Uterus (tissue), 4 donors: ENCODE results near the gene ERCC1. TPM values are rescaled to one million over a fixed set of nuclear protein-coding genes. Genes with fewer than 3 reads are reported as not detected.

Experiments used
- DNase-seq, 2 donors: peaks; one replicate each; pipeline ENCODE4 v3.0.0-alpha.2; 2019 to 2020
- H3K27ac ChIP-seq, 2 donors: fragments of 200-600 bp; sonication (generic); 1 replicate in 1 of 2; 2 replicates in 1 of 2; pipeline ENCODE4 v1.5.1; 2016 to 2018
- H3K27me3 ChIP-seq, 2 donors: fragments of 200-600 bp; sonication (generic); one replicate each; pipeline ENCODE4 v1.5.1; 2018 to 2019; ENCODE audit warnings: control low read depth in 1 of 2
- H3K36me3 ChIP-seq, 2 donors: fragments of 200-600 bp; sonication (generic); one replicate each; pipeline ENCODE4 v1.5.1; 2019; ENCODE audit warnings: control low read depth in 1 of 2
- H3K4me1 ChIP-seq, 2 donors: fragments of 200-600 bp; sonication (generic); one replicate each; pipeline ENCODE4 v1.5.1; 2018 to 2019; ENCODE audit warnings: control low read depth in 1 of 2
- H3K4me3 ChIP-seq, 2 donors: fragments of 200-600 bp; sonication (generic); 1 replicate in 1 of 2; 2 replicates in 1 of 2; pipeline ENCODE4 v1.5.1; 2018 to 2019; ENCODE audit warnings: mild to moderate bottlenecking in 1 of 2
- H3K9me3 ChIP-seq, 2 donors: fragments of 200-600 bp; sonication (generic); one replicate each; pipeline ENCODE4 v1.5.1; 2019; ENCODE audit warnings: control low read depth in 1 of 2
- CTCF ChIP-seq, 4 experiments: fragments of 200-600 bp in 2 of 4; fragments of 450-650 bp in 2 of 4; sonication (generic) in 2 of 4; IDR thresholded peaks; one replicate each; pipeline ENCODE4 v1.5.1; 2016 to 2019; ENCODE audit warnings: antibody characterized with exemption in 4 of 4, mild to moderate bottlenecking in 2 of 4, moderate library complexity in 1 of 4
- POLR2A ChIP-seq, 2 donors: fragments of 450-650 bp; IDR thresholded peaks; one replicate each; pipeline ENCODE4 v1.6.1; 2016; ENCODE audit warnings: antibody characterized with exemption in 2 of 2, mild to moderate bottlenecking in 1 of 2, moderate library complexity in 1 of 2
- intact Hi-C: fragments of 100-400 bp; cut with DNase I; formaldehyde crosslinking; loops from one replicate; pipeline ENCODE4 v1.15.1; 2023; ENCODE audit warnings: low total_unique reads
- microRNA-seq: library from miRNA; unstranded; fragments of <30 nt; microRNA quantifications from one replicate; pipeline ENCODE4, GENCODE V29; 2016; ENCODE audit warnings: borderline microRNAs expressed, borderline replicate concordance
- small RNA-seq: library from RNA; depleted of rRNA; stranded (forward); fragments of <200 nt; gene quantifications from one replicate; pipeline ENCODE3, GENCODE V24; 2016
- total RNA-seq, 4 donors: library from RNA; depleted of rRNA in 3 of 4; stranded (reverse); fragments of >200 nt in 3 of 4; gene quantifications; one replicate each; pipeline versions ENCODE4 v1.1.0 to v1.2.4, GENCODE V29; 2014 to 2023
- donor health status: DM: yes; HTN: yes; CAD: no.

ERCC1 gene
- total RNA-seq, 4 donors from 2014 or later = 37.9 to 130 (median 68.0) TPM

GRCh38 chr19:45357445-45357783 lies 66.3 kb downstream of the ERCC1 start:
- Histone ChIP-seq H3K36me3 (no peaks in the 10 kb centered on the region), H3K9me3 (no peaks in the 10 kb centered on the region), H3K4me1 (no peaks in the 10 kb centered on the region), H3K4me3 (no peak overlapping the region), H3K27ac (no peak overlapping the region), H3K27me3 (no peaks in the 10 kb centered on the region)
- no peak for DNase-seq
- intact Hi-C loops = no loop called here
- TF ChIP-seq POLR2A (IDR thresholded peaks at IDR 0.05) (no peak), CTCF (IDR thresholded peaks at IDR 0.05) (no peak)

Small RNA genes within 50 kb of the gene (microRNA-seq; reads per million reads assigned to microRNA genes)
- gene MIR6088 = not detected

Small RNA genes within 50 kb of the gene (small RNA-seq; reads per million reads assigned to genes)
- gene MIR6088 = not detected

Other genes starting within 250 kb of the ERCC1 start
- 10 to 100 TPM in 3 of 4 donors, 1 to 10 TPM in 1; 4.1 to 25.9 (median 16.5) TPM for gene TRAPPC6A, start 245.7 kb downstream of the ERCC1 start, total RNA-seq
- gene BLOC1S3, start 245.1 kb downstream of the ERCC1 start, total RNA-seq = 10 to 100 TPM in 2 of 4 donors, 1 to 10 TPM in 1, not detected in 1; 4.6 to 16.2 (median 10.2) TPM
- 1 to 10 TPM; 2.4 to 7.2 (median 6.4) TPM for gene EXOC3L2, start 178.5 kb downstream of the ERCC1 start, total RNA-seq
- gene MARK4, start 172.6 kb downstream of the ERCC1 start, total RNA-seq = 10 to 100 TPM; 13.5 to 51.5 (median 15.5) TPM
- gene CKM, start 101.0 kb downstream of the ERCC1 start, total RNA-seq = 1 to 10 TPM in 2 of 4 donors, not detected in 2; 1.1 to 2.5 TPM
- under 1 TPM in 1 of 4 donors, not detected in 3; 0.55 TPM for gene KLC3, start 83.2 kb downstream of the ERCC1 start, total RNA-seq
- 10 to 100 TPM in 2 of 4 donors, 1 to 10 TPM in 2; 1.8 to 16.6 (median 10.5) TPM for gene ERCC2, start 53.3 kb downstream of the ERCC1 start, total RNA-seq
- gene PPP1R13L, start 18.8 kb downstream of the ERCC1 start, total RNA-seq = 10 to 100 TPM in 1 of 4 donors, 1 to 10 TPM in 2, under 1 TPM in 1; 0.51 to 30.2 (median 3.0) TPM
- 10 to 100 TPM in 1 of 4 donors, 1 to 10 TPM in 2, under 1 TPM in 1; 0.26 to 11.3 (median 3.5) TPM for gene POLR1G, start 17.3 kb downstream of the ERCC1 start, total RNA-seq
- gene FOSB, start 44.1 kb upstream of the ERCC1 start, total RNA-seq = 10 to 100 TPM in 2 of 4 donors, 1 to 10 TPM in 1, not detected in 1; 8.1 to 52.1 (median 28.6) TPM
- 1 to 10 TPM in 3 of 4 donors, not detected in 1; 5.9 to 9.0 (median 7.0) TPM for gene RTN2, start 73.1 kb upstream of the ERCC1 start, total RNA-seq
- 10 to 100 TPM in 1 of 4 donors, not detected in 3; 42.5 TPM for gene PPM1N, start 74.5 kb upstream of the ERCC1 start, total RNA-seq
- gene VASP, start 83.6 kb upstream of the ERCC1 start, total RNA-seq = 100 to 1,000 TPM in 1 of 4 donors, 10 to 100 TPM in 3; 21.5 to 157 (median 38.3) TPM
- 1 to 10 TPM; 2.8 to 9.1 (median 5.1) TPM for gene OPA3, start 160.9 kb upstream of the ERCC1 start, total RNA-seq
- gene GPR4, start 178.3 kb upstream of the ERCC1 start, total RNA-seq = 10 to 100 TPM in 1 of 4 donors, 1 to 10 TPM in 2, under 1 TPM in 1; 0.62 to 13.5 (median 6.6) TPM
- gene EML2, start 215.5 kb upstream of the ERCC1 start, total RNA-seq = 10 to 100 TPM in 2 of 4 donors, 1 to 10 TPM in 2; 1.2 to 18.4 (median 11.6) TPM
- gene GIPR, start 244.3 kb upstream of the ERCC1 start, total RNA-seq = under 1 TPM in 1 of 4 donors, not detected in 3; 0.98 TPM